OCI-LY7 (cell line): ENCODE data around the gene SLC45A3.

Experiments used
- EZH2phosphoT487 ChIP-seq: fragments of 200-600 bp; sonication (generic); IDR thresholded peaks from 2 replicates; pipeline ENCODE4 v1.6.1; 2018; ENCODE audit warnings: low read depth, borderline replicate concordance, mild to moderate bottlenecking, mixed run types, antibody characterized with exemption, low read length, moderate library complexity, mixed read lengths
- TF ChIP-seq, protein P1 (sequence below): fragments of 200-600 bp; sonication (generic); conservative IDR thresholded peaks from 2 replicates; pipeline ENCODE4 v1.5.1; 2014; ENCODE audit warnings: mild to moderate bottlenecking, antibody characterized with exemption, low read length, moderate library complexity, mixed read lengths

DNA sequence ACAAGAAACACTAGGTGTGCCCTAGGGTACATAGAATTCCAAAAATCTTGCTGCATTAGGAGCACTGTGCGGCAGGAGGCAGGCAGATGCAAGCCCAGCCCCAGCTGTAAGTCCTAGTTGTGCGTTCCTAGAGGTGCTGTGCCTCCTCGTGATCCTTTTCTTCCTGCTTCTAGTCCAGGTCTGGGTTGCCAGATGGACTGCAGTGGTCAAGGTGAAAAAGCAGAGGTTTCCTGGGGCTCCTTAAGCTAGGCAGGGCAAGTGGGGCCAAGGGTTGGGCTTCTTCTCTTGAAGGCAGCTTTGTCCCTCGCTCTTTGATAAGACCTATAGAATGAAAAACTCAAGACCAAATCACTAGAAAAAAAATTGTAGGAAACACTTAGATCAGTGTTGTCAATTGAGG is 21.6 kb upstream of the SLC45A3 start:
- TF ChIP-seq, protein P1, sequence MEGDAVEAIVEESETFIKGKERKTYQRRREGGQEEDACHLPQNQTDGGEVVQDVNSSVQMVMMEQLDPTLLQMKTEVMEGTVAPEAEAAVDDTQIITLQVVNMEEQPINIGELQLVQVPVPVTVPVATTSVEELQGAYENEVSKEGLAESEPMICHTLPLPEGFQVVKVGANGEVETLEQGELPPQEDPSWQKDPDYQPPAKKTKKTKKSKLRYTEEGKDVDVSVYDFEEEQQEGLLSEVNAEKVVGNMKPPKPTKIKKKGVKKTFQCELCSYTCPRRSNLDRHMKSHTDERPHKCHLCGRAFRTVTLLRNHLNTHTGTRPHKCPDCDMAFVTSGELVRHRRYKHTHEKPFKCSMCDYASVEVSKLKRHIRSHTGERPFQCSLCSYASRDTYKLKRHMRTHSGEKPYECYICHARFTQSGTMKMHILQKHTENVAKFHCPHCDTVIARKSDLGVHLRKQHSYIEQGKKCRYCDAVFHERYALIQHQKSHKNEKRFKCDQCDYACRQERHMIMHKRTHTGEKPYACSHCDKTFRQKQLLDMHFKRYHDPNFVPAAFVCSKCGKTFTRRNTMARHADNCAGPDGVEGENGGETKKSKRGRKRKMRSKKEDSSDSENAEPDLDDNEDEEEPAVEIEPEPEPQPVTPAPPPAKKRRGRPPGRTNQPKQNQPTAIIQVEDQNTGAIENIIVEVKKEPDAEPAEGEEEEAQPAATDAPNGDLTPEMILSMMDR: no peak
- TF ChIP-seq EZH2phosphoT487: no peak
